T-helper 17 cell (primary cell): ENCODE measurements around the gene SMG1. TPM values are rescaled to one million over a fixed set of nuclear protein-coding genes. Genes with fewer than 3 reads are reported as not detected.
"Not testable (repeated sequence)": the region's sequence is repeated elsewhere in the genome, so short reads cannot be mapped to it uniquely, and the experiment has no call there.

Source experiments
- ATAC-seq: fragments of 150-1000 bp; cut with Tn5 transposase; 2 replicates; pipeline ENCODE4 v1.10.0; 2021; ENCODE audit warnings: mild to moderate bottlenecking, moderate library complexity
- DNase-seq, 3 donors: peaks; one replicate each; pipeline versions ENCODE4 v3.0.0 to v3.0.0-alpha.2; 2020 to 2021
- H3K9me3 ChIP-seq: one replicate; pipeline ENCODE4 v1.7.0; 2013; ENCODE audit warnings: low read length, mild to moderate bottlenecking; ENCODE audit not compliant: control insufficient read depth, poor library complexity, severe bottlenecking
- H3K27ac Mint-ChIP-seq: one replicate; pipeline ENCODE4 v1.8.0; 2022; ENCODE audit warnings: mild to moderate bottlenecking, moderate library complexity, mixed read lengths
- H3K27me3 Mint-ChIP-seq: one replicate; pipeline ENCODE4 v1.8.0; 2022; ENCODE audit warnings: mixed read lengths
- H3K36me3 Mint-ChIP-seq: one replicate; pipeline ENCODE4 v1.8.0; 2022; ENCODE audit warnings: low read depth, mixed read lengths
- H3K4me1 Mint-ChIP-seq: one replicate; pipeline ENCODE4 v1.8.0; 2022; ENCODE audit warnings: mild to moderate bottlenecking, mixed read lengths
- H3K4me3 Mint-ChIP-seq: one replicate; pipeline ENCODE4 v1.8.0; 2022; ENCODE audit warnings: mild to moderate bottlenecking, moderate library complexity, mixed read lengths
- total RNA-seq, 4 donors: library from RNA in 2 of 4; stranded (reverse) in 2 of 4; gene quantifications; one replicate each; pipeline ENCODE4 v1.2.3 and lab custom pipeline; 2022 to 2026

Gene SMG1
- total RNA-seq, 2 donors from 2014 or later: 177 to 192 TPM

GRCh38 chr16:18948372-18949020 lies 22.3 kb upstream of the SMG1 start:
- peaks cover 11% of the 10 kb centered on the region for H3K4me1 Mint-ChIP-seq
- no peaks in the 10 kb centered on the region for H3K27me3 Mint-ChIP-seq
- DNase-seq (no peak), ATAC-seq (no peak)
- H3K9me3 ChIP-seq: no peaks in the 10 kb centered on the region
- H3K4me3 Mint-ChIP-seq: no peak overlapping the region
- H3K27ac Mint-ChIP-seq: no peak overlapping the region
- no peaks in the 10 kb centered on the region for H3K36me3 Mint-ChIP-seq

DNA sequence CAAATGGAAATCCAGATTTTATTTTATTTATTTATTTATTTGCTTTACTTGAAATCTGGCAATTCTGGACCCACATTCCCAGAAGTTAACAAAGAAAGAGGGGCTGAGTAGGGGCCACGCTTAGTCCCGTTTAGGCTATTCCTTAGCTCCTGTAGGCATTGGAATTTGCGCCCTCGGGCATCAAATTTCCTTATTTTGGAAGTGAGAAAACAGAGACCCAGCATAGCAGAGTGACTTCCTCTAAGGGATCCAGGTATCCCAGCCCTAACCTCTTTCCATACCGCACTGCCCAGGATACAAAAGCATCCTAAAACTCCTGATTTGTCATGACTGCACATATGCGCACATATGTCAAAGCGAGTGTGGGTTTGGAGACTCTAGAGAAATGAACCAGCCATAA lies 19.0 kb upstream of the SMG1 start:
- no peaks in the 10 kb centered on the region for H3K9me3 ChIP-seq
- H3K36me3 Mint-ChIP-seq: no peaks in the 10 kb centered on the region
- no peak for ATAC-seq
- peaks cover 9% of the 10 kb centered on the region for H3K4me1 Mint-ChIP-seq
- H3K27me3 Mint-ChIP-seq: no peaks in the 10 kb centered on the region
- H3K4me3 Mint-ChIP-seq: peak overlapping the region; percentile 86
- no peak for DNase-seq
- peak overlapping the region; percentile 78 for H3K27ac Mint-ChIP-seq

DNA sequence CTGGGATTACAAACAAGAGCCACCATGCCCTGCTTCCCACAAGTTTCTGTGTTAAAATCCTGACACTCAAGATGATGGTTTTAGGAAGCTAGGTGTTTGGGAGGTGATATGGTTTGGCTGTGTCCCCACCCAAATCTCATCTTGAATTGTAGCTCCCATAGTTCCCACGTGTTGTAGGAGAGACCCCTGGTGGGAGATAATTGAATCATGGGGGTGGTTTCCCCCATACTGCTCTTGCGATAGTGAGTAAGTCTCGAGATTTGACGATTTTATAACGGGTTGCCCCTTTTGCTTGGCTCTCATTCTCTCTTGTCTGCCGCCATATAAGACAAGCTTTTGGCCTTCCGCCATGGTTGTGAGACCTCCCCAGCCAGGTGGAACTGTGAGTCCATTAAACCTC lies 17.2 kb upstream of the SMG1 start:
- DNase-seq: no peak
- no peak overlapping the region for H3K4me3 Mint-ChIP-seq
- H3K4me1 Mint-ChIP-seq: peaks cover 9% of the 10 kb centered on the region
- H3K9me3 ChIP-seq: no peaks in the 10 kb centered on the region
- no peaks in the 10 kb centered on the region for H3K27me3 Mint-ChIP-seq
- no peaks in the 10 kb centered on the region for H3K36me3 Mint-ChIP-seq
- peak overlapping the region; percentile 47 for H3K27ac Mint-ChIP-seq
- no peak for ATAC-seq

DNA sequence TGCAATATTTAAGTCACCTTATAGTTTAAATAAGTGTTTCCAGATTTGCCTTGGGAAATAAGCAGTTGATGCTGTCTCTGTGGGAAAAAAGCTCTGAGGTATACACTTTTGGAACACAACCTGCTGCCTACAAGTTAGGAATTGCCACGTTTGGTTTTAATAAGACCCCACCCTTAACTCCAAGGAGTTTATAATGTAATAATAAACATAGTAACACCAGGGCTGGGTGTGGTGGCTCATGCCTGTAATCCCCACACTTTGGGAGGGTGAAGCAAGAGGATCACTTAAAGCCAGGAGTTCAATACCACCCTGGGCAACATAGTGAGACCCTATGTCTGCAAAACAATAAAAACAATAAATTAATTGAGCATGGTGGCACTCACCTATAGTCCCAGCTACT lies 15.9 kb upstream of the SMG1 start:
- Mint-ChIP-seq H3K27ac (no peak overlapping the region), H3K36me3 (no peaks in the 10 kb centered on the region), H3K4me1 (peaks cover 10% of the 10 kb centered on the region), H3K4me3 (no peak overlapping the region), H3K27me3 (no peaks in the 10 kb centered on the region)
- H3K9me3 ChIP-seq: no peaks in the 10 kb centered on the region
- DNase-seq (no peak), ATAC-seq (no peak)

GRCh38 chr16:18941471-18941870 lies 15.3 kb upstream of the SMG1 start:
- ATAC-seq (no peak), DNase-seq (no peak)
- H3K27me3 Mint-ChIP-seq: no peaks in the 10 kb centered on the region
- no peaks in the 10 kb centered on the region for H3K9me3 ChIP-seq
- peaks cover 15% of the 10 kb centered on the region for H3K4me1 Mint-ChIP-seq
- no peaks in the 10 kb centered on the region for H3K36me3 Mint-ChIP-seq
- no peak overlapping the region for H3K27ac Mint-ChIP-seq
- no peak overlapping the region for H3K4me3 Mint-ChIP-seq

DNA sequence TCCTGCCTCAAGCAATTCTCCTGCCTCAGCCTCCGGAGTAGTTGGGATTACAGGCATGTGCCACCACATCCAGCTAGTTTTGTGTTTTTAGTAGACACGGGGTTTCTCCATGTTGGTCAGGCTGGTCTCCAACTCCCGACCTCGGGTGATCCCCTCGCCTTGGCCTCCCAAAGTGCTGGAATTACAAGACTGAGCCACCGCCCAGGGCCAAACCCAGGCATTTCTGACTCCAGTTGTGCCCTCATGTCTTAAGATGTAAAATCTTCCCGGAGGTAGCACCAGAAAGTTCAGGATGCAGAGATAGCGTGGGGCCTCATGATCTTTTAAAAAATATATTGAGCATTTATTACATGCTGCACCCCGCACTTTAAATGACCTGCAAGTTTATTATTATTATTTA lies 12.8 kb upstream of the SMG1 start:
- H3K27me3 Mint-ChIP-seq: no peaks in the 10 kb centered on the region
- no peaks in the 10 kb centered on the region for H3K36me3 Mint-ChIP-seq
- H3K27ac Mint-ChIP-seq: no peak overlapping the region
- peaks cover 7% of the 10 kb centered on the region for H3K4me1 Mint-ChIP-seq
- H3K4me3 Mint-ChIP-seq: no peak overlapping the region
- no peak for ATAC-seq
- no peak for DNase-seq
- H3K9me3 ChIP-seq: no peaks in the 10 kb centered on the region

DNA sequence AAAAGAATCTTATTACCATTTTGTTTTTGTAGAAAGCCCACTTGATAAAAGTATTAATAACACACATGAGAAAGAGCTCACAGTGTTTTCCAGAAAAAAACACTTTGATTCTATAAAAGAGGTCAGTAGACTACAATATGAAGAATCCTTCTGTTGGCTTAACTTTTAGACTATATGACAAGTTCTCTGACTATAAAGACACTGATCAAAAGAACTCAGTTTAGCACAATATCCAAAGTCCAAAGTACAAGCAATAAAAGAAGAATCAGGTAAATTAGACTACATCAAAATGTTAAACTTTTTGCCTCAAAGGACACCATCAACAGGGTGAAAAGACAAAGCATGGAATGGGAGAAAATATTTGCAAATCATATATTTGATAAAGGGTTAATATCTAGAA lies 11.2 kb upstream of the SMG1 start:
- H3K27ac Mint-ChIP-seq: peak overlapping the region; percentile 34
- H3K9me3 ChIP-seq: no peaks in the 10 kb centered on the region
- H3K36me3 Mint-ChIP-seq: no peaks in the 10 kb centered on the region
- no peak for ATAC-seq
- H3K4me1 Mint-ChIP-seq: peaks cover 10% of the 10 kb centered on the region
- no peak for DNase-seq
- H3K27me3 Mint-ChIP-seq: no peaks in the 10 kb centered on the region
- no peak overlapping the region for H3K4me3 Mint-ChIP-seq

DNA sequence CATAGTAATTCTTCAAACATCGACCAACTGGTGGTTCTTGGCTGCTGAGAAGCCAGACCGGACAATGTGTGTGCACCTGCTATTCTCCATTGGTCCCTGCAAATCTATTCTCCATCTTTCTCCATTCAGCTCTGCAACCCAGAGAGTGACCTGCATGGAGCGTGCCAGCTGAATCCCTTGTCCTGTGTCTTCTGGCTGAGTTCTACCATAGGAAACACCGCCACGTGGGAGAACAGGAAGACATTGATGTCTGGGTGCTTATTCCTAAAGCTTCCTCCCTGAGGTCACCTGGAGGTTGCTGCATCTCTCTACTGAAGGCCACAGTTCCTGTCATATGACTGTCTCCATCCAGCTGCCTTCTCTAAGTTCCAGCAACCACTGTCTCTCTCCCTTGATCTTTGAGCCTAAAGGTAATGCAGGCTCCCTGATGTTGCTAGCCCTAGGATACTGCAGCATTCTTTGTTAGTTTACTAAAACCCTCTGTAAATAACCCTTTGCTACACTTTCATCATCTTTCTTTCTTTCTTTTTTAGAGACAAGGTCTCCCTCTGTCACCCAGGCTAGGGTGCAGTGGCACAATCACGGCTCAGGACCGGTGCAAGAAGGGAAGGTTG lies 10.6 kb upstream of the SMG1 start:
- no peak for DNase-seq
- H3K9me3 ChIP-seq: no peaks in the 10 kb centered on the region
- no peak for ATAC-seq
- Mint-ChIP-seq H3K27ac (peak overlapping the region; percentile 34), H3K27me3 (no peaks in the 10 kb centered on the region), H3K36me3 (no peaks in the 10 kb centered on the region), H3K4me3 (no peak overlapping the region), H3K4me1 (peaks cover 10% of the 10 kb centered on the region)

DNA sequence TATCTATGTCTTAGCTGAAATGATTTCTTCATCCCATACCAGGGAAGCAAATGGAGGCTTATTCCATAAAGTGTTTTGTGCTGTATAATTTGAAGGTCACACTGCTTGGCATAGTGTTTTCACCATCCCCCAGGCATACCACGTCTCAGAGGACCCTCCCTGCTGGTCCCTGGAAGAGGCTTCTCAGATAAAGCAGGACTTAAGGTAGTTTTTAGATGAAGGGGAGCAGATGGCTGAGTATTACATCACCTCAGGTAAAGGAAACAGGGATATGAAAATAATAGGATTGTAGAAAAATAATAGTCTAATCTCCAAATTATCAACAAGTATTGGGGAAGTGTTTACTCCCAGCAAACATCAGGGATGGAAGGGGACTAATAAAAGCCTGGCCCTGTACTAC lies 7.3 kb upstream of the SMG1 start:
- DNase-seq: no peak
- H3K27me3 Mint-ChIP-seq: no peaks in the 10 kb centered on the region
- no peak overlapping the region for H3K27ac Mint-ChIP-seq
- ATAC-seq: no peak
- H3K4me3 Mint-ChIP-seq: no peak overlapping the region
- H3K36me3 Mint-ChIP-seq: no peaks in the 10 kb centered on the region
- no peaks in the 10 kb centered on the region for H3K9me3 ChIP-seq
- H3K4me1 Mint-ChIP-seq: peaks cover 13% of the 10 kb centered on the region

DNA sequence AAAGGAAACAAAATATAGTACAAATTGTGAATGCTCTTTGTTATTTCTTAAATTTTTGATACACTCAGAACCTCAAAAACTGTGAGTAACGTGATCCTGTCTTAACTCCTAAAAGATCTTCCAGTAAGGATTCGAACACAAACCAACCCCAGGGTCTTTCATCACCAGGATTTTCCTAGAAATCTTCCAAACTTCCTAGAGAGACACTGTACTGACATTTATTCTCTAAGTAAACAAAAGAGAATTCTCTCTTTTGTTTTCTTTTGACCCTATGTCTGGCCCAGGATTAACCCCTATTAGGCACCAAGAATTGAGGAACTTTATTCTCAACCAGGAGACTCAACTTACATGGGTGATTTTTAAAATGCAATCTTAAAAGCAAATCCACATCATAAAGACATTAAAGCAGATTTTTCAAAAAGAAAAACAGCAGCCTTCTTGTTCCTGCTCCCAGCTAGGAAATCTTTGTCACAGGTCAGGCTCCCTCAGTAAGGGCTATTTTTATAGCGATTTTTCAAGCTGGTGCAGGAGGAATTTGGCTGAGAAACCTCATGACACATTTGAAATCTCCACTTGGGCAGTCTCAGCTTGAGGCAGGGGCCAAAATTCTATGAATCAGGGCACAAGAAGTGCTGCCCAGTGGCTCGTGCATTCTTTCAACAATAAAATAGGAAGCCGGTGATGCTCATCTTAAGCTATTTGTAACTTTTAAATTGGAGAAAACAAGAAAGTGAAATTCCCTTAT lies 6.2 kb upstream of the SMG1 start:
- H3K27ac Mint-ChIP-seq: no peak overlapping the region
- ATAC-seq (no peak), DNase-seq (no peak)
- H3K9me3 ChIP-seq: no peaks in the 10 kb centered on the region
- H3K27me3 Mint-ChIP-seq: no peaks in the 10 kb centered on the region
- peaks cover 13% of the 10 kb centered on the region for H3K4me1 Mint-ChIP-seq
- no peak overlapping the region for H3K4me3 Mint-ChIP-seq
- no peaks in the 10 kb centered on the region for H3K36me3 Mint-ChIP-seq

GRCh38 chr16:18931756-18932155 lies 5.5 kb upstream of the SMG1 start:
- no peaks in the 10 kb centered on the region for H3K9me3 ChIP-seq
- ATAC-seq: peak; percentile 72
- Mint-ChIP-seq H3K4me1 (peaks cover 13% of the 10 kb centered on the region), H3K27ac (no peak overlapping the region), H3K36me3 (no peaks in the 10 kb centered on the region), H3K27me3 (no peaks in the 10 kb centered on the region), H3K4me3 (no peak overlapping the region)
- DNase-seq: no peak

DNA sequence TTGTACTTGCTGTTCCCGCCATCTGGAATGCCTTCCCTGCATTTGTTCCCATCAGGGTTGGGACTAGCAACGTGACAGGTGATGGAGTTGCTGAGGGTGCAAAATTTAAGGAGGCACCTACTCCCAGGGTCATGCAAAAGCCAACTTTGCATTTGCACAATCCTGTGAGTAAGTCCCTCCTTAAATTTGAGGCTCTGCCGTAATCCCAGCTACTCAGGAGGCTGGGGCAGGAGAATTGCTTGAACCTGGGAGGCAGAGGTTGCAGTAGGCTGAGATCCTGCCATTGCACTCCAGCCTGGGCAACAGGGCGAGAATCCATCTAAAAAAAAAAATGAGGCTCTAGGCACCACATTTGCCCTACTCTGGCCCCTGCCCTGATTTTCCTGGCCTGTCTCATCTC lies 3.9 kb upstream of the SMG1 start:
- not testable (repeated sequence) for H3K27me3 Mint-ChIP-seq, DNase-seq, ATAC-seq, H3K4me3 Mint-ChIP-seq, H3K9me3 ChIP-seq, H3K27ac Mint-ChIP-seq, H3K36me3 Mint-ChIP-seq
- peaks cover 14% of the 10 kb centered on the region for H3K4me1 Mint-ChIP-seq

DNA sequence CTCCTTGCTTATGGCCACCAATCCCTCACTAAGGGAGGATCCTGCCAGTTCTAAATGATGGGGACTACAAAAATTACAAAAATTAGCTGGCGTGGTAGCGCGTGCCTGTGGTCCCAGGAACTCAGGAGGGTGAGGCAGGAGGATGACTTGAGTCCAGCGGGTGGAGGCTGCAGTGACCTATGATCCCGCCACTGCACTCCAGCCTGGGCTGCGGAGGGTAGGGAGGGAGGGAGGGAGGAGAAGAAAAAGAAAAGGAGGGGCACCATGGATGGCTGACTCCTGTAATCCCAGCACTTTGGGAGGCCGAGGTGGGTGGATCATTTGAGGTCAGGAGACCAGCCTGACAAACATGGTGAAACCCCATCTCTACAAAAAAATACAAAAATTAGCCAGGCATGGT lies 1.9 kb upstream of the SMG1 start:
- not testable (repeated sequence) for H3K9me3 ChIP-seq, H3K27me3 Mint-ChIP-seq, DNase-seq, ATAC-seq, H3K36me3 Mint-ChIP-seq
- peaks cover 19% of the 10 kb centered on the region for H3K4me1 Mint-ChIP-seq
- peak overlapping the region; percentile 41 for H3K4me3 Mint-ChIP-seq
- H3K27ac Mint-ChIP-seq: peak overlapping the region; percentile 95
